B cell (primary cell): ENCODE data around the gene IGSF9B. TPM values are rescaled to one million over a fixed set of nuclear protein-coding genes. Genes with fewer than 3 reads are reported as not detected.

ENCODE experiments used
- ATAC-seq: fragments of 200-7000 bp; cut with Tn5 transposase; one replicate; pipeline ENCODE4 v1.10.0; 2021; ENCODE audit warnings: low read depth, mild to moderate bottlenecking, moderate number of reproducible peaks, moderate library complexity
- CTCF ChIA-PET: fragments of 350-600 bp; sonication (Branson Sonifier 250); formaldehyde crosslinking; loops from one replicate; lab custom pipeline; 2021; ENCODE audit warnings: antibody characterized with exemption, inconsistent platforms; lab: Charles Lee
- POLR2A ChIA-PET: fragments of 350-600 bp; sonication (Branson Sonifier 250); formaldehyde crosslinking; loops from one replicate; lab custom pipeline; 2021; ENCODE audit warnings: antibody characterized with exemption; lab: Charles Lee
- DNase-seq: peaks from one replicate; pipeline ENCODE4 v3.0.0; 2013
- H2AFZ ChIP-seq: 2 replicates; pipeline ENCODE4 v1.6.1; 2012; ENCODE audit warnings: mild to moderate bottlenecking, low read depth, low read length; ENCODE audit not compliant: insufficient read depth, poor library complexity, severe bottlenecking
- H3K27ac ChIP-seq, 2 donors: 1 replicate in 1 of 2; 2 replicates in 1 of 2; pipeline ENCODE4 v1.5.1; 2012 to 2013; ENCODE audit warnings: low read length in 2 of 2, mild to moderate bottlenecking in 2 of 2, moderate library complexity in 1 of 2
- H3K27me3 ChIP-seq, 4 experiments: fragments of 200-600 bp in 1 of 4; sonication (generic) in 1 of 4; replicated peaks in 1 of 4; 1 replicate in 2 of 4; 2 replicates in 2 of 4; pipeline versions ENCODE4 v1.6.1 to v1.7.0; 2013 to 2016; ENCODE audit warnings: low read length in 3 of 4, mild to moderate bottlenecking in 2 of 4, mixed read lengths in 1 of 4, moderate library complexity in 1 of 4; ENCODE audit not compliant: insufficient read depth in 4 of 4, control insufficient read depth in 3 of 4; ENCODE audit errors: control extremely low read depth in 1 of 4
- H3K36me3 ChIP-seq, 2 experiments: replicated peaks in 1 of 2; 1 replicate in 1 of 2; 2 replicates in 1 of 2; pipeline versions ENCODE4 v1.6.1 to v1.7.1; 2013; ENCODE audit warnings: low read length in 1 of 2; ENCODE audit not compliant: insufficient read depth in 2 of 2, control insufficient read depth in 1 of 2; ENCODE audit errors: control extremely low read depth in 1 of 2, extremely low read depth in 1 of 2
- H3K4me1 ChIP-seq, 2 donors: fragments of 200-600 bp in 1 of 2; sonication (generic) in 1 of 2; 1 replicate in 1 of 2; 2 replicates in 1 of 2; pipeline versions ENCODE4 v1.5.1 to v1.6.1; 2013 to 2017; ENCODE audit warnings: low read length in 2 of 2; ENCODE audit not compliant: control insufficient read depth in 2 of 2, insufficient read depth in 2 of 2
- H3K4me2 ChIP-seq: replicated peaks from 2 replicates; pipeline ENCODE3; 2012; ENCODE audit warnings: mild to moderate bottlenecking, low read depth, low read length; ENCODE audit not compliant: poor library complexity, severe bottlenecking
- H3K4me3 ChIP-seq, 5 experiments: fragments of 200-600 bp in 1 of 5; sonication (generic) in 1 of 5; 1 replicate in 3 of 5; 2 replicates in 2 of 5; pipeline versions ENCODE4 v1.5.1 to v1.7.0; 2011 to 2016; ENCODE audit warnings: low read length in 4 of 5, mild to moderate bottlenecking in 4 of 5, low read depth in 2 of 5, control low read depth in 1 of 5, moderate library complexity in 1 of 5; ENCODE audit not compliant: insufficient read depth in 1 of 5; ENCODE audit errors: control extremely low read depth in 1 of 5, extremely low read depth in 1 of 5
- H3K79me2 ChIP-seq: fragments of 200-600 bp; sonication (generic); one replicate; pipeline ENCODE4 v1.6.0; 2016; ENCODE audit warnings: low read length; ENCODE audit not compliant: control insufficient read depth, insufficient read depth
- H3K9ac ChIP-seq: fragments of 200-600 bp; sonication (generic); 2 replicates; pipeline ENCODE4 v1.6.1; 2017; ENCODE audit warnings: mild to moderate bottlenecking, low read length, moderate library complexity
- H3K9me3 ChIP-seq, 3 donors: one replicate each; pipeline versions ENCODE4 v1.6.1 to v1.7.1; 2013; ENCODE audit warnings: low read length in 2 of 3; ENCODE audit not compliant: control insufficient read depth in 2 of 3, insufficient read depth in 1 of 3; ENCODE audit errors: control extremely low read depth in 1 of 3
- H4K20me1 ChIP-seq: 2 replicates; pipeline ENCODE4 v1.6.0; 2012; ENCODE audit warnings: mild to moderate bottlenecking, low read length; ENCODE audit not compliant: insufficient read depth, control insufficient read depth, poor library complexity, severe bottlenecking
- H3K27ac Mint-ChIP-seq: one replicate; pipeline ENCODE4 v1.8.0; 2021; ENCODE audit warnings: mixed read lengths
- H3K27me3 Mint-ChIP-seq: one replicate; pipeline ENCODE4 v1.8.0; 2021; ENCODE audit warnings: mixed read lengths
- H3K4me1 Mint-ChIP-seq: one replicate; pipeline ENCODE4 v1.8.0; 2021; ENCODE audit warnings: mixed read lengths
- H3K4me3 Mint-ChIP-seq: one replicate; pipeline ENCODE4 v1.8.0; 2021; ENCODE audit warnings: mixed read lengths
- H3K9me3 Mint-ChIP-seq: one replicate; pipeline ENCODE4 v1.8.0; 2022; ENCODE audit warnings: mixed read lengths; ENCODE audit not compliant: insufficient read depth
- CTCF ChIP-seq: fragments of 200-600 bp; IDR thresholded peaks from one replicate; pipeline ENCODE4 v1.8.0; 2022; ENCODE audit warnings: antibody characterized with exemption, mild to moderate bottlenecking
- EZH2 ChIP-seq: IDR thresholded peaks from 2 replicates; pipeline ENCODE4 v1.6.1; 2012; ENCODE audit warnings: borderline replicate concordance, low read depth, mild to moderate bottlenecking, moderate library complexity, low read length; ENCODE audit not compliant: insufficient read depth, poor library complexity, severe bottlenecking
- WGBS: methylation state at CpG from one replicate; pipeline ENCODE4 v1.1.5; 2013; ENCODE audit warnings: missing lambda C conversion rate; ENCODE audit not compliant: insufficient coverage; 5-methylcytosine and 5-hydroxymethylcytosine counted together
- intact Hi-C: fragments of 100-400 bp; cut with micrococcal nuclease; formaldehyde crosslinking; loops from one replicate; pipeline ENCODE4 v1.10.0; 2022
- polyA plus RNA-seq: library from polyadenylated mRNA; depleted of rRNA; stranded (reverse); fragments of >200 nt; gene quantifications from 2 replicates; pipeline ENCODE4 v1.2.3, GENCODE V29; 2012
- total RNA-seq, 2 donors: library from RNA; stranded (reverse); fragments of 120-200 nt in 1 of 2; gene quantifications; 1 replicate in 1 of 2; 2 replicates in 1 of 2; pipeline versions ENCODE4 v1.2.3 to v1.2.4, GENCODE V29; 2013 to 2022

Gene IGSF9B
- total and polyA plus RNA-seq, 2 donors (not counting 1 experiment from before 2014, with no cell fraction given), result 0.15 to 0.37 TPM

DNA sequence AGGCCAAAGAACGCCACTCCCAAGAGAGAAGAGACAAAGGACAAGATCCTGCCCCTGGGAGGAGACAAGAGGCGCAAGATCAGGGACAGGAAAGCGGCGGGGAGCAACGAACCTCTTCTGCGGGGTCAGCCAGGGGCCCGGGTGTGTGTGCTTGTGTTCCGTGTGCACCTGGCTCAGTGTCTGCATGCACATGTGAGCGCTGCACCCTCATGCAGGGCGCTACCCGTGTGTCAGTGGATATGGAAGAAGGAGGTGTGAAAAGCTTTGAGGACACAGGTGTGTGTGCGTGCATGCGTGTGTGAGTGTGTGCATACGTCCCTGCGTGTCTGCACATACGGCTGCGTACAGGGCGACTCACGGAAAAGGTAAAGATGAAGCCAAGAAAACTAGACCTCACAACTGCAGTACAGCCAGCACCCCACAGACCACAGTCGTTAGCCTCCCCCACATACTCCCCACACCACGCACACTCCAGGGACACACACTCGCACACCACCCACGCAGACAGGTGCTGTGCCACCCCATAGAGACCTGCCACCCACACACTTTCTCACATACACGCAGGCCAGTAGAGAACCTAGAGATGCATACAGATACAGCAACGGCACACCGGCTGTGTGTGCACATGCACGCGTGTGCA lies 11.0 kb upstream of the IGSF9B start:
- no peak overlapping the region for H3K4me3 ChIP-seq
- no peak overlapping the region for H3K9ac ChIP-seq
- no peaks in the 10 kb centered on the region for H3K36me3 ChIP-seq
- no peak overlapping the region for H3K27ac ChIP-seq
- peaks cover 0 to 8% (median 0%) of the 10 kb centered on the region in 4 experiments for H3K27me3 ChIP-seq
- H4K20me1 ChIP-seq, result no peaks in the 10 kb centered on the region
- H3K27me3 Mint-ChIP-seq, result peaks cover 43% of the 10 kb centered on the region
- CTCF ChIA-PET, result no interaction called here
- ATAC-seq, result no peak
- peaks cover 0 to 10% (median 0%) of the 10 kb centered on the region in 3 donors for H3K9me3 ChIP-seq
- no peaks in the 10 kb centered on the region for H3K9me3 Mint-ChIP-seq
- no peak overlapping the region for H3K27ac Mint-ChIP-seq
- H3K79me2 ChIP-seq, result no peaks in the 10 kb centered on the region
- POLR2A ChIA-PET, result no interaction called here
- no peaks in the 10 kb centered on the region for H3K4me1 Mint-ChIP-seq
- no peaks in the 10 kb centered on the region for H3K4me1 ChIP-seq
- intact Hi-C loops, result no loop called here
- WGBS, result 67% methylated on average over 28 of the region's 28 CpGs
- no peak for DNase-seq
- peak overlapping the region; percentile 26 for H3K4me2 ChIP-seq
- TF ChIP-seq EZH2 (no peak), CTCF (no peak)
- peak overlapping the region; percentile 63 for H3K4me3 Mint-ChIP-seq
- H2AFZ ChIP-seq, result peak overlapping the region; percentile 14

DNA sequence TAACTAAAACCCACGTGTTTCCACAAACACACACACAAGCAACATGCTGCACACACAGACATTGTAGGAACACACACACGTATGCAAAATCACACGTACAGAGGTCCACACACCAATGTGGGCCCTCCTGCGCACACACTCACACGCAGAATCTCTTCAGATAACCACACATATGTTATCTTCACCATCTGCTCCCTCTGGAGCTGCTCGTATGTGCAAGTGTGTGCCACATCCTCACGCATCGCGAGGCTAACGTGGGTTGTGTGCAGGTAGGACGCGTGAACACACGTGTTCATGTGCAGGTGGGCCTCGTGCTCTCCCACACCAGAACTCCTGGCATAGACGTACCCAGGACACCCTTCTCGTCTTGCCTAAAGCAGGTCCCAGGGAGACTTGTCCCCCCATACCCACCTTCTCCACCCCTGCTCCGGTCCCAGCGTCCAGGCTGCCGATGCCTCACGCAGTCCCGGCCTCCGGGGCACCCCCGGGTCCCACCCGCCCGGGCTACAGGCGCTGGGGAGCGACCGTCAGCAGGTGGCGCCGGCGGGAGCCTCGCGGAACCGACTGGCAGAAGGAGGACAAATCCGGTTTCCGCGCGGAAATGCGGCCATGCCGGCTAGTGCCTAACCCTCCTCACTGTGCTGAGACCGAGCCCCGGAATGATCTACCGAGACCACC lies 10.3 kb upstream of the IGSF9B start:
- Histone ChIP-seq H3K4me1 (no peaks in the 10 kb centered on the region), H3K27me3 (peaks cover 0 to 8% (median 0%) of the 10 kb centered on the region in 4 experiments), H2AFZ (peak overlapping the region; percentile 14), H3K27ac (no peak overlapping the region), H3K4me3 (no peak overlapping the region), H3K79me2 (no peaks in the 10 kb centered on the region), H3K9ac (no peak overlapping the region), H3K4me2 (peak overlapping the region; percentile 26), H3K36me3 (no peaks in the 10 kb centered on the region), H3K9me3 (peaks cover 0 to 10% (median 0%) of the 10 kb centered on the region in 3 donors), H4K20me1 (no peaks in the 10 kb centered on the region)
- POLR2A ChIA-PET, result no interaction called here
- no peak for DNase-seq
- Mint-ChIP-seq H3K4me1 (no peaks in the 10 kb centered on the region), H3K4me3 (peak overlapping the region; percentile 63), H3K27me3 (peaks cover 39% of the 10 kb centered on the region), H3K9me3 (no peaks in the 10 kb centered on the region), H3K27ac (no peak overlapping the region)
- TF ChIP-seq CTCF, result no peak
- TF ChIP-seq EZH2, result no peak
- no peak for ATAC-seq
- intact Hi-C loops, result no loop called here
- WGBS, result 41% methylated on average over 43 of the region's 43 CpGs
- CTCF ChIA-PET, result no interaction called here
